Ramos (cell line): Measurements from ENCODE around the gene FUT3.
"Not testable (repeated sequence)": the region's sequence is repeated elsewhere in the genome, so short reads cannot be mapped to it uniquely, and the experiment has no call there.

ENCODE experiments used
- in situ Hi-C: fragments of 300-500 bp; cut with MboI; formaldehyde crosslinking; loops from one replicate; pipeline ENCODE4 v1.14.3; 2022; ENCODE audit warnings: low sequenced_read_pairs; ENCODE audit not compliant: unreplicated experiment

FUT3 gene

DNA sequence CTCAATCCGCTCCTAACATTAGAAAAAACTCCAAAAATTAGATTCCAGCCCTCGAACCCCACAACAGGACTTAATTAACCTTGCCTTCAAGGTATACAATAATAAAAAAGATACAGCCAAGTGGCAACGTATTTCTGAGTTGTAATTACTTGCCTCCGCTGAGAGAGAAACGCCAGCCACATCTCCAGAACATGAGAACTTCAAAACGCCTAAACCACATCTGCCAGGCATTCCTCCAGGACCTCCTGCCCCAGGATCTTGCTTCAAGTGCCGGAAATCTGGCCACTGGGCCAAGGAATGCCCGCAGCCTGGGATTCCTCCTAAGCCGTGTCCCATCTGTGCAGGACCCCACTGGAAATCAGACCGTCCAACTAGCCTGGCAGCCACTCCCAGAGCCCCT lies 2.9 kb upstream of the FUT3 start:
- in situ Hi-C loops: not testable (repeated sequence)

DNA sequence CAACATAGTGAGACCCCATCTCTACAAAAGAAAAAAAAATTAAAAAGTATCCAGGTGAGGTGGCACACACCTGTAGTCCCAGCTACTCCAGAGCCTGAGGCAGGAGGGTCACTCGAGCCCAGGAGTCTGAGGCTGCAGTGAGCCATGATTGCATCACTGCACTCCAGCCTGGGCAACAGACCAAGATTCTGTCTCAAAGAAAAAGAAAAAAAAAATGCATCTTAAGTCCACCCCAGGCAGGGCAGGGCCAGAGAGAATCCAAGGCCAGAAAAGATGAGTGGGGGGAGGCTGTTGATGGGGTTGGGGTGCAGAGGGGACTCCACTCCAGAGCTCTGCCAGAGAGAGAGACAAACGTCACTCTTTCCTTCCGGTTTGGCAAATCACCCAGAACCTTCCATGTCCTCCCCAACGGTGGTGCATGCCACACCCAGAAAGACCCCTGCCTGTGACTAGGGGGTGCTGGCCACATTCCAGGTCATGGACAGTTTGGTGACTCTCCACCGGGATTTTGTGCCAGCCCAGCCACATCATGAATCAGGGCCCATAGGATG lies 431 bp downstream of the FUT3 start:
- in situ Hi-C loops: no loop called here

DNA sequence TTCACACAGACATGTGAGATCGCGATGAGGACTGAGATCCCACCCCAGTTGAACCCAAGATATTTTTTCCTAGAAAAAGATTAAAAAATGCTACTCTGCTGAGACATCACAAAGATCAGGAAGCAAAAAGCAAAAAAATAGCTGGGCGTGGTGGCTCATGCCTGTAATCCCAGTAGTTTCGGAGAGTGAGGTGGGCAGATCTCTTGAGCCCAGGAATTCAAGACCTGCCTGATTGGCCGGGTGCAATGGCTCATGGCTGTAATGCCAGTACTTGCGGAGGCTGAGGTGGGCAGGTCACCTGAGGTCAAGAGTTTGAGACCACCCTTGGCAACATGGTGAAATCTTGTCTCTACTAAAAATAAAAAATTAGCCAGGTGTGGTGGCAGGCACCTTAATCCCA lies 1.1 kb downstream of the FUT3 start:
- in situ Hi-C loops: no loop called here

DNA sequence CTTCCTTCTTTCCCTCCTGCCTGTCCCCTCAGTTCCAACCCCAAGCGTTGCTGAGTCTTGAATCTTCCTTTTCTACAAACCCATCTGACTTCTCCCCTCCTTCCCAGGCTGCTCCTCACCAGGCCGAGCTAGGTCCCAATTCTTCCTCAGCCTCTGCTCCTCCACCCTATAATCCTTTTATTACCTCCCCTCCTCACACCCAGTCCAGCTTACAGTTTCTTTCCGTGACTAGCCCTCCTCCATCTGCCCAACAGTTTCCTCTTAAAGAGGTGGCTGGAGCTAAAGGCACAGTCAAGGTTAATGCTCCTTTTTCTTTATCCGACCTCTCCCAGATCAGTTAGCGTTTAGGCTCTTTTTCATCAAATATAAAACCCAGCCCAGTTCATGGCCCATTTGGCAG lies 2.6 kb downstream of the FUT3 start:
- in situ Hi-C loops: not testable (repeated sequence)

DNA sequence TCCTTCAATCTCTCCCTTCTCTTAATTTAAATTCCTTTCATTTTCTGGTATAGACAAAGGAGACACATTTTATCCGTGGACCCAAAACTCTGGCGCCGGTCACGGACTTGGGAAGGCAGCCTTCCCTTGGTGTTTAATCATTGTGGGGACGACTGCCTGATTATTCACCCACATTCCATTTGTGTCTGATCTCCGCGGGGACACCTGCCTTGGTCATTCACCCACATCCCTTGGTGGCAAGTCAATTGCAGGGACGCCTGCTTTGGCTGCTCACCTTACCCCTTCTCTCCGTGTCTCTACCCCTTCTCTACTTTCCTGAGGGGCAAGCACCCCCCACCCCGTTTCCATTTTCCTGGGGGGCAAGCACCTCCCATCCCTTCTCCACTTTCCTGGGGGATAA lies 3.4 kb downstream of the FUT3 start:
- in situ Hi-C loops: not testable (repeated sequence)

DNA sequence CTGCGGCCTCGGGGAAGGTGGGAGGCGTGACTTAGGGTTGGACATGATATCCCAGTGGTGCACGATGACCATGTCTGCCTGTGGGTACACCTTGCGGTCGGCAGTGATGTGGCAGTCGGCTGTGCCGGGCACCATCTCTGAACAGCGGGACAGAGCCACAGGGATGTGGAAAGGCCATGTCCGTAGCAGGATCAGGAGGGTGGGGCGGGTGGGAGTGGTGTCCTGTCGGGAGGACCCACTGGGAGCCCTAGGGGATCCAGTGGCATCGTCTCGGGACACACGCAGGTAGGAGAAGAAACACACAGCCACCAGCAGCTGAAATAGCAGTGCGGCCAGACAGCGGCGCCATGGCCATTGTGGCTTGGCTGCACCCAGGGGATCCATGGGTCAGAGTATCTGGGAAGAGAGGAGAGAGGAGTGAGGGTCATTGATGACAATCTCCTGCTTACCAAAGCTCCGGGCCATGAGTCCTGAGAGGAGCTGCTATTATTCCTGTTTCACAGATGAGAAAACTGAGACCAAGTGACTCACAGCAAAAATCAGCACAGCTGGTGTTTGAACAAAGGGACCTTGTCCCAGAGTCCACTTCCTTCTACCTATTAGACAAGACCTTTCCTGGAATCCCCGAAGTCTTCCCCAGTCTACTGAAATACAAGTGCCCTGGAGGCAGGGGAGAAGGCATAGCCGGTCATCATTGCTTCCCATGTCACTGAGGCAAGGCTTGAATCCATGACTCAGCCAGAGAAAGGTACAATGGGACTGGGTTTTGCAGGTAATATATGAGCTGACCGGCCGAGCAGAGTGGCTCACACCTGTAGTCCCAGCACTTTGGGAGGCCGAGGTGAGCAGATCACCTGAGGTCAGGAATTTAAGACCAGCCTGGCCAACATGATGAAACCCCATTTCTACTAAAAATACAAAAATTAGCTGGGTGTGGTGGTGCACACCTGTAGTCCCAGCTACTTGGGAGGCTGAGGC lies 6.5 kb downstream of the FUT3 start:
- in situ Hi-C loops: no loop called here

DNA sequence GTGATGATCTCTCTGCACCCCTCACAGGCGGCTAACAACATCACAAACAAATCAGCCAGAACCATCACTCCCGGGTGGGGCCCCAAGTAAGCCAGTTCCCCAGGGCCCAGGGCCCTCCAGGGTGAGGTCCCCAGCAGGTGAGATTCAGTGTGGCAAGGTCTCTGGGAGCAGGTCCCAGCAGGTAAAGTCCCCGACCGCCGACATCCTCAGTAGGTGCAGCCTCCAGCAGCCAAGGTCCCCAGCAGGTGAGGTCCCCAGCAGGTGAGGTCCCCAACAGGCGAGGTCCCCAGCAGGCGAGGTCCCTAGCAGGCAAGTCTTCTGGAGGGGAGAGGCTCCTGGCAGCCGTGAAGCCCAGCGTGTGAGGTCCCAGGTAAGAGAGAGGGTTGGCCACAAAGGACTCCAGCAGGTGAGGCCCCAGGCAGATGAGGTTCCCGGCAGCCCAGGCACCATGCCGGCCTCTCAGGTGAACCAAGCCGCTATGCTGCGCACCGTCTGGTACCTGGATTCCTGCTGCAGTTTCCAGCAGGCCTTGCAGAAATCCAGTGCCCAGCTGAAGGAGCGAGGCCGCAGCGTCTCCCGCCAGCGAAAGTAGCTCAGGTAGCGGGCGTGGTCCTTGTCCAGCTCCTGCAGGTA lies 7.8 kb downstream of the FUT3 start:
- in situ Hi-C loops: no loop called here

DNA sequence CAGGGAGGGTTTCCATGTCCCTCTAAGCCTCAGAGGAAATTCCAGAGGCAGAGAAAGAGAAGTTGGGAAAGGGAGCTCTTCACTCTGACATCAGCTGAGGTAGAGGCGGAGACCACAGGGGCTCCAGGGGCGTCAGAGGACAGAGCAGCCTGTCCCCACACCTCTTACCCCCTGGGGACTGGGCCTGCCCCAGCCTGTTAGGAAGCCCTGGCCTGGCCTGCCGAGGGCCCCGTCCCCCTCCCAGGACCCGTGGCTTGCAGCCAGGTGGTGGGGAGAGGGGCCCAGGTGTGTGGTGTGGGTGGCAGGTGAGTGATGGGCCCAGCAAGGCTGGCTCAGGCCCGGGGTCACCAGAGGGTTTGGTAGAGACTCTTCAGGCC lies 9.5 kb downstream of the FUT3 start:
- in situ Hi-C loops: not testable (repeated sequence)

DNA sequence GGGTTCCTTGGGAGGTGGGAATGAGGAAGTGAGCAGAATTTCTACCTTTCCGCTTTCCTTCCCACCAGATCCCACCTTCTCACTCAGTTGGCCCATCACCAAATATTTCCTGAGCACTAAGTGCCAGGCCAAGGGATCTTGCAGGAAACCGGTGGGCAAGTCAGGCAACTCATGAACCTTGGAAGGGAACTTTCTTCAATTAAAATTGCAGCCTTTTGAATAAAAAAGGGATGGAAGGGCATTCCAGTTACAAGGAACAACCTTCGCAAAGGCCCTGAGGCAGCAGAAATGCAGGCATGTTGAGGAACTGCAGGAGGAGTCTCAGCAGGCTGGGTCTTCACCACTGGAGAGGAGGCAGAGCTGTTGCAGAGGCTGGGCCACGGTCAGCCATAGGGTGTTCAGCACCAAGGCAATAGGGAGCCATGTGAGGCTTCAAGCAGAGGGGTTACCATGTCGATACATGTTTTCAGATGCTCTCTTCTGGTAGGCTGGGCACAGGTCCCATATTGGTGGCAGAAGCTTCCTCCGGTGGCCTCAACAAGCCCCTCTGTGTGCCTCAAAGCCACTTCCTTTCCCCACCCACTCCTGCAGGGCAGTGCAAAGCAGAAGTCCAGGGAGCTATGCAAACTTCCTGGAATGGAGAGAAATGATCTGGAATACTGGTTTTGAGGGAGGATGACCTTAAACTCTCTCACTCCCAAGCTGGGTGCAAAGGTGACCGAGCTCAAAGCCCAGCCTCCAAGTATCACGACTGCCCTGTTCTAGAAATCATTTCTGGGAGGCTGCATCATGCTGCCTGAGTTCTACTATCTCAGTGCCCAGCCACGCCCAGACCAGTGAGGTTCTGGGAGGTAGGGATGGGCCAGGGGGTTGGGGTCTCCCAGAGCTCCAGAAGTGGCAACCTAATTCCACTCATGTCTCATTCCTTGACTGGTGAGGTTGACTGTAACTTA lies 11.9 kb downstream of the FUT3 start, which contains the start of gene FUT6:
Gene FUT6 (minus strand): TSS at position 638 of the 953 bp plus-strand sequence. CDS start 7,135 bp downstream, outside the sequence.
- in situ Hi-C loops: no loop called here

DNA sequence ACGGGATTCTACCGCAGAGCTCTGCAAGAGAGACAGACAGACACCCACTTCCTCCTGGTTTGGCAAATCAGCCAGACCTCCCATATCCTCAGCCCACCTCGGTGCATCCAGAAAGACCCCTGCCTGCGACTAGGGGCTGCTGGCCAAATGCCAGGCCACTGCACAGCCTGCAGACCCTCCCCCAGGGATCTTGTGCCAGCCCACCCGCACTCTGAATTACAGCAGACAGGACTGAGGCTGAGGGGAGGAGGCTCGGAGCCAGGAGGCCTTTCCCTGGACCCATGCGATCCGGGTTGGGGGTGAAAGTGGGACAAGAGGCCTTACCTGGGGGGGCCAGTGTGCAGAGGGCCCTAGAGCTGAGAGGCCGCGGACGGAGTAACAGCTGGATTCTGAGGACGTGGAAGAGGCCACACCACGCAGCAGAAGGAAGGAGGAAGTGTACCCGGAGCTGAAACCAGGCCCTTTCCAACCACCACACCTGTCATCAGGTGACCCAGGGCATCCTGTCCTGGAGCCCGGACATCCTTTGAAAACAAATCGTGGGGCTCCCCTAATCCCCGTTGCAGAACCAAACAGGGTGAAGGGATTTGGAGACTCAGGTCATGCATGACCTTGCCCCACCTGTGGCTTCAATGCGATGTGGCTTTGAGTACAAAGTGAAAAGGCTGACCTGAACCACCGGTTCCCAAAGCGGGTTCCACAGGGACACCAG lies 12.7 kb downstream of the FUT3 start:
- in situ Hi-C loops: no loop called here

DNA sequence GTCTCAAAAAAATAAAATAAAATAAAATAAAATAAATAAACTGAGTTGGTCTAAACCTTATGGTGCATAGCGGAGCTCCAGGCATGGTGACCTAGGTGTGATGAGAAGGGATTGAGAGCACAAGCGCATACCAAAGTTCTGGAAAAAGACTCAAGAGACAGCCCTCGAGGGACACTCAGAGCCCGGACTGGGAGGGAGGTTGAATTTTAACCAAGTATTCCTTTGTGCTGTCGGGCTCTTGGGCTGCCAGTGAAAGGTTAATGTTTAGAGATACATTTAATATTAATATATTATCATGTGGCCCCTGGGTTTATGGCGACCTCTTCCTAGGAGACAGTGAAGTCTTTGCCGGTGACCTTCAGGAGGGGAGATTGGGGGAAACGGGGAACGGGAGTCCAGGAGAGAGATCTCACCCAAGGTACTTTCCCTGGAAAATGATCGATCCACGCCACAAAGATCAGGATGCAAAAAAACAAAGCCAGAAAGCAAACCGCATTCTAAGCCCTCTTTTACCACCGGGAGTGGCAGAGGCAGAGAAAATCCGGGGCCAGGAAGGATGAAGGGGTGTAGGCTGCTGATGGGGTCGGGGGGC lies 13.4 kb downstream of the FUT3 start:
- in situ Hi-C loops: no loop called here

DNA sequence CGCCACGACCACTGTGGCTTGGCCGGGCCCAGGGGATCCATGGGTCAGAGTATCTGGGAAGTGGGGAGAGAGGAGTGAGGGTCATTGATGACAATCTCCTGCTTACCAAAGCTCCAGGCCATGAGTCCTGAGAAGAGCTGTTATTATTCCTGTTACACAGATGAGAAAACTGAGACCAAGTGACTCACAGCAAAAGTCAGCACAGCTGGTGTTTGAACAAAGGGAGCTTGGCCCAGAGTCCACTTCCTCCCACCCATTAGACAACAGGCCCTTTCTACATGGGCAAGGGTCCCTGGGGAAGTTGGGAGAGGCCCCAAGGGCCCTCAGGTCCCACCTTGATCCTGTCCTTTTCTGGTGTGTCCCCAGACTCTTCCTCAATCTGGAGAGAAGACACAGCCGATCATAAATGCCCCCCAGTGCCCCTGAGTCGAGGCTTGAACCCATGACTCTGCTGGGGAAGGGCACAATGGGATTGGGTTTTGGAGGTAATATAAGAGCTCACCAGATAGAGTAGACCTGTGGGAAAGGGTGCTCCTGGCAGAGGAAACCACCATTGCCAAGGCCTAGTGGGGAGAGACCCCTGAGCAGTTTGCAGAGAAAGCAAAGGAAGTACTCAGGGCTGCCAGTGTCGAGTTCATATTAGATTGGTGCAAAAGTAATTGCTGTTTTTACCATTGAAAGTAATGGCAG lies 18.6 kb downstream of the FUT3 start:
- in situ Hi-C loops: no loop called here

DNA sequence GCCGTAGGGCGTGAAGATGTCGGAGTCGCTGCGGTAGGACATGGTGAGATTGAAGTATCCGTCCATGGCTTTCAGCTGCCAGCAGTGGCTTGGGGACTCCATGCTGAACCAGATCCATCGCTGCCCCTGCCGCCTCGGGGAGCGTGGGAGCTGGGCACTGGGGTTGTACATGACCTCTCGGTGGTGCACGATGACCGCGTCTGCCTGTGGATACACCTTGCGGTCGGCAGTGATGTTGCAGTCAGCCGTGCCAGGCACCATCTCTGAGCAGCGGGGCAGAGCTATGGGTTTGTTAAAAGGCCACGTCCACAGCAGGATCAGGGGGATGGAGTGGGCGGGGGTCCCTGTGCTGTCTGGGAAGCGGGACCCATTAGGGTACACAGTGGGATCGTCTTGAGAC lies 19.2 kb downstream of the FUT3 start:
- in situ Hi-C loops: no loop called here

DNA sequence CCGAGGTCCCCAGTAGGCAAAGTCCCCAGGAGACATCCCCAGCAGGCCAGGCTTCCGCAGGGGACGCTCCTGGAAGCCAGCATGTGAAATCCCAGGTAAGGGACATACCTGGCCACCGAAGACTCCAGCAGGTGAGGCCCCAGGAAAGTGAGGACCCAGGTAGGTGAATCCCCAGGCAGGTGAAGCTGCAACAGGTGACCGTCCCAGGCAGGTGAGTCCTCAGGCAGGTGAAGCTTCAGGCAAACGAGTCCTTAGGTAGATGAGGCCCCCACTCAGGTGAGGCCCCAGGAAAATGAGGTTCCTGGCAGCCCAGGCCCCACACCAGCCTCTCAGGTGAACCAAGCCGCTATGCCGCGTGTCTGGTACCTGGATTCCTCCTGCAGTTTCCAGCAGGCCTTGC lies 20.1 kb downstream of the FUT3 start:
- in situ Hi-C loops: no loop called here

DNA sequence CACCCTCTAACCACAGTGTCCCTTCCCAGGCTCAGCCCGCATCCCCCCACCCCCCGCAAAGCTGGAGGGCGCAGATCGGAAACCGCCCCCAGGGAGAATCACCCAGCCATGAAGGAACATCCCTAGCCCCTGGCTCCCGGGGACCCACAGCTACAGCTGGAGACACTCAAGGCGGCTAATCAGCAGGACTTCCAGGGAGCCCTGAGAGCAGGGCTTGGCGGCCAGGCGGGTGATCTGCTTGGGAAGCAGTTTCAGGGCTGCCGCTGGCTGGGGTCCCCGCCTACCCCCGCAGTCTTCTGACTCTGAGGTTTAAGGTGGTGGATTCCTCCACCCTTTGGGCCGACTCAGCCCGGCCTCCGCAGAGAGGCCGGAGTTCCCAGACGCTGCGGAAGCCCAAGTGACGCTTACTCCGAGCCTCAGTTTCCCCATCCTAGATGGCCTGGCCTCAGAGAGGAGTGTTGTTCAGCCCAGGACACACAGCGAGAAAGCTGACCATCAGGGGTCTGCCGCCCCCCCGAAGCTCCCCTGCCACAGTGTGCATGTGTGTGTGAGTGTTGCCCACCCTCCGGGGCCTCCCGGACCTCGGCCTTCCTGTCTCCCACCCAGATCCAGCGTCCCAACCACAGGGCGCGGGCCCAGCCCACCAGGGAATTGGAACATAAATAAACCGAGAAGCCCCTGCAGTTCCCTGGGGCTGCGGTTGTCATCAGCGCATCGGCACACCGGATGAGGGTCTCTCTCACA lies 21.5 kb downstream of the FUT3 start:
- in situ Hi-C loops: no loop called here

DNA sequence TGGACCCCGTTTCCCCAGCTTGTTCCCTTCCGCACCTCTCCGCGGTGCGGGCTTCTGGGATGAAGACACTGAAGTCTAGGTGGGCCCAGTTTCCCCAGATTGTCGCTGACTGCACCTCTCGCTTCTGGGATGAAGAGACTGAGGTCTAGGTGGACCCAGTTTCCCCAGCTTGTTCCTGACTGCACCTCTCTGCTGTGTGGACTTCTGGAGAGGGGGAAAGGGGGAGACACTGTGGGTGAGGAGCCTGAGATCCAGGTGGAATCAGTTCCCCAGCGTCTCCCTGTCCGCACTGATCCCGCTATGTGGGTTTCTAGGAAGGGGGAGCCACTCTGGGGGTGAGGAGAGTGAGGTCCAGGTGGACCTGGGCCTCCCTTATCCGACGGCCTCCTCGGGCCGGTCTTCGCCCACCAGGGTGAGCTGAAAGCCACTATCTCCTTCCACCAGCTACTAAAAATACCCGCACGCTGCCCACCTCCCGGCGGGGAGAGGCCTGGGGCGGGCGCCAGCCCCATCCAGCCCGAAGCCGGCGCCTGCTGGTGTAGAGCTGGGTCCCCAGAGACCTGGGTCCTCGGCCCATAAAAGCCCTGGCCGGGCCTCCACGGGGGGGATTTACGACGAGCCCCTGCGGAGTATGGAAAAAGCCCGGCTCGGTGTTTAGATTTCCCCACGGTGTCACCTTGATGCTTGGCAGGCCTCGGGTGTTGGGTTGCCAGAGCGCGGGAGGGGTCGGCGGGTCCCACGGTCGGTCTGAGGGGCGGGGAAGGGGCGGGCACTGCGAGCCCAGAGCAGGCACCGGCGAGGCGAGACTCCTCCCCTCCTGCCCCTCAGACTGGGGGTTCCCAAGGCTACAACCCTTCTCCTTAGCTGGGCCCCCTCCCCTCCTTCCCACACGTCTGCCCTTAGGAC lies 22.3 kb downstream of the FUT3 start:
- in situ Hi-C loops: no loop called here
